Putamen (tissue), 1 donor: Measurements from ENCODE around the gene CHRNB4.

Experiments
- DNase-seq: peaks from one replicate; pipeline ENCODE4 v3.0.0-alpha.2; 2016; ENCODE audit warnings: low spot score

The CHRNB4 gene

DNA sequence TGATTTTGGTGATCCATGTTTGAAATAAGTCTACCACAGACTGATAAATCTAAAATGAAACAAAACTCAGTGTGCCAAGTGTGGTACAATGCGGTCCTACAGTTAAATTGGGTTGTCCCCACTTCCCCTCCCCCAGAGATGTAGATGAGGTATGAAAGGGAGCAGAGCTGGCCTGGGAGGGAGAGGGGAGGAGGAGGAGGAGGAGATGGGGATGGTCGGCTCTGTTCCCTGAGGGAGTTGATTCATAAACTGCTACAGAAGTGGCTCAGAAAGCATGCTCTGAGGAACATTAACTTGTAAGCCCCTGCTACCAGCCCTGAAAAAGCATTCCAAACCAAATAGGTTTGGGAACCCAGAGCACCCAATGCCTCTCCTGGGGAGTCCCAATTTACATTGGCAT lies 28.0 kb upstream of the CHRNB4 start:
- no peak for DNase-seq

DNA sequence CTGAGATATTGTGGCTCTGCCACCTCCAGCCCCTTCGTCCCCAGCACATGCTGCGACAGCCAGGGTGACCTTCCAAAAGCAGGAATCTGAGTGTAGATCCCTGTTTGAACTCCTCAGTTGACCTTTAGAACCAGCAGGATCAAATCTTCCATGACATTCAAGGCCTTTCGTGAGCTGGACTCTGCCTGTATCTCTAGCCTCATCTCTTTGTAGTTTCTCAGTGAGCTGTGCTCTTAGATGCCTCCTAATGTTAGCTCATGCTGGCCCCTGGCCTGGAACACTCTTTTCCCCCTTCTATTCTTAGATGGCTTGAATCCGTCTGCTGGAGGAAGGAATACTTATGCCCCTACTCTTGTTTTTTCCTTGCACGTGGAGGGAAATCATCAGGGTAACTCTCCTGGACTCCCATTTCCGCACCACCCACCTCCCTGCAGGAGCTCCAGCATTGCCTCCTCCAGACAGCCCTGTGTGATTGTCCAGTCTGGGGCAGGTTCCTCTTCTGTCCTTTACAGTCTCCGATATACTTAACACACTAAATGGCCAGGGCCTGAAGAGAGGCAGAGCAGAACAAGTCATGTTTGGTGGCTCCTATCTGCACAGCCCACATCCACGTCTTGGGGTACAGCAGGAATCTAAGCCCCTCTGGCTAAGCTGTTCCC lies 26.7 kb upstream of the CHRNB4 start:
- DNase-seq = no peak

DNA sequence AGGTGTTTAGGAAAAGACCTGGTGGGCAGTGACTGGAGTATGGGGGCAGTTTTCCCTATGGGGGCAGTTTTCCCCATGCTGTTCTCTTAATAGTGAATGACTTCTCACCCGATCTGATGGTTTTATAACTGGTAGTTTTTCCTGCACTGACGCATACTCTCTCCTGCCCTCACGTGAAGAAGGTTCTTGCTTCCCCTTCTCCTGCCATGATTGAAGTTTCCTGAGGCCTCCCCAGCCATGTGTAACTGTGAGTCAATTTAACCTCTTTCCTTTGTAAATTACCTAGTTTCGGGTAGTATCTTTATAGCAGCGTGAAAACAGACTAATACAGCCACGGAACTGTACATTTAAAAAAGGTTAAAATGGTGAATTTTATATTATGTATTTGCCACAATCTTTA lies 25.0 kb upstream of the CHRNB4 start:
- no peak for DNase-seq

DNA sequence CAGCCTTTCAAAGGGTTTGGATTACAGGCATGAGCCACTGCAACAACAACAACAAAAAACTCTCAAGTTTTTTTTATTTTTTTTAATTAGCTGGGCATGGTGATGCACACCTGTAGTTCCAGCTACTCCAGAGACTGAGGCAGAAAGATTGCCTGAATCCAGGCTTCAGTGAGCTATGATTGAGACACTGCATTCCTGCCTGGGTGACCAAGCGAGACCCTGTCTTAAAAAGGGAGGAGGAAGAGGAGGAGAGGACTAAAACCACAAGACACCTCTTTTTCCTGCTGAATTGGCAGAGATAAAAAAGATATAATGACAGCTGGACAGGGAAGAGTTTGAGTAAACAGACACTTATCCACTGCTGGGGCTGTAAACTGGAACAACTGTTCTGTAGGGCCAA lies 22.7 kb upstream of the CHRNB4 start:
- no peak for DNase-seq

DNA sequence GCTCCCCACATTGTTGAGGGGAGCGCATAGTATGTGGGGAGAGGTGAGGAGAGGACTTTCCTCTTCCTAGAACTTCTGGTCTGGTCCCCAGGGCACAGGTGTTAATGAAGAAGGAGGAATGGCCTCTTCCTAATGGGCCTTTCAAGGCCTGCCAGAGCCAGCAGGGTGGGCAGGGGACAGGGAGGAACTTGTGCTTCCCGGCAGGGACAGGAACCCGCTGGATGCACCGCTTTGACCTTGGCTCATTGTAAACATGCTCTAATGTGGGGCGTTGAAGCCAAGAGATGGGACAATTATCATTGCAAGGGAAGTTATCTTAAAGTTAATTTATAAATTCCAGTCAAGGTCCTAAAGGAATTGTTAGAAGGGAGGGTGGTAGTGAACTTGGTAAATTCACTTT lies 21.0 kb upstream of the CHRNB4 start:
- DNase-seq = no peak

DNA sequence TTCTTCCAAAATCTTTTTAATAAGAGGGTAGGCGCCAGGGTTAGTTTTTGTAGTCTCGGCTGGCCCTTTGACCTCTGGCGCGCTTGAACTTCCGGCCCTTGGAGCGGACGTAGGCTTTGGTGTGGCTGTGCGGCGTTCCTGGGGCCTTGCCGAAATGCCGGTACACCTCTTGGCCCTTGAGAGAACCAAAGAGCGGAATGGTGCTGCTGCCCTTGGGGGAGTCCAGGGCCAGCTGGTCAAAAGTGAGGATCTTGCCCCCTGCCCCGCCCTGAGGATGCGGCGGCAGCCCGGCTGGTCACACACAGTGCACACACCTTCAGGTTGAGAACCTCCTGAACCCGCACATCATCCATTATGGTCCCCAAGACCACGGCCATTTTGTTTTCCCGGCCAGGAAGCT lies 20.0 kb upstream of the CHRNB4 start:
- DNase-seq = no peak

DNA sequence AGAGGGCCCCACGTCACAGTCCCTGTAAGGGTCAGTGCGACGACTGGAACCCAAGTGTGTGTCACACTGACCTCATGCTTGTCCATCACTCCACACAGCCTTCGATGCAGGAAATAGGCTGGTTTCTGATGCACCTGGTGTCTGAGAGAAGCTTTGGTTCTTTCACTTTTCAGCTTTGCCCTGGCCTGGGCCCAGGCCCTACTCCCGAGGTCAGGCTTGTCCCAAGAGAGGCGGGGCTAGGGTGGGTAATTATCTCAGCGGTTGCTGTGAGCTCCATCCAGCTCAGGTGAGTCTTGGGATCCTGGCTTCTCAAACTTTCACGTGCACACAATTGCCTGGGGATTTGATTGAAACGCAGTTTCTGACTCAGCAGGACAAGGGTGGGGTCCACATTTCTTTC lies 19.6 kb upstream of the CHRNB4 start:
- no peak for DNase-seq

DNA sequence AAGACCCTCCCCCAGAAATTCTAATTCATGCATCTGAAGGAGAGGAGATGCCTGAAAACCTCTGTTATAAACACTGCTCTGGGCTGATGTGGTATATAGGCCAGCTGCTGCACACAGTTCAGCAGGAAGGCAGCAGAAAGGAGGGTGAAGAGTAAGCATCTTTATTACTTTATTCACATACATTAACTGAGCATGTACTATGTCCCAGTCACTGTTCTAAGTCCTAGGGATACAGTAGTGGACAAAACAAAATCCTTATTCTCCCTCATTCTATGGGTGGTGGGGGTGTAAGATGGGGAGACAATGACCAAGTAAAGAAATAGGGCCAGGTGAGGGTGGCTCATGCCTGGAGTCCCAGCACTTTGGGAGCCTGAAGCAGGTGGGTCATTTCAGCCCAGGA lies 17.8 kb upstream of the CHRNB4 start:
- DNase-seq = no peak

DNA sequence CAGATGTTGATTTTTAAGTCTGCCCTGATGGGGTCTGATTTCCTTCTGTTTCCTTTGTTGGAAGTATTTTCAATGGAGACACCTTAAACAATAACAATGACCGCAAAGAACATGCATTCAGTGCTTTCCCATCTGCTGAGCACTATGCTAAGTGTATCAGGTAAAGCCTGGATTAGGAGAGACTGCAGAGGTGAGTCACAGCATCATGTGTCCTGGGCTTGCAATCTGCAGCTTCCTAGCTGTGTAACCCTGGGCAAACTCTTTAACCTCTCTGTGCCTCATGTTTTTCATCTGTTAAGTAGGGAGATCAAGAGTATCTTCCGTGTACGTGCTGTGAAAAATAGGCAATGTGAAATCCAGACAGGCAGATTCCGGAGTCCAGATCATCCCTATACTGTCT lies 13.3 kb upstream of the CHRNB4 start:
- DNase-seq = no peak

DNA sequence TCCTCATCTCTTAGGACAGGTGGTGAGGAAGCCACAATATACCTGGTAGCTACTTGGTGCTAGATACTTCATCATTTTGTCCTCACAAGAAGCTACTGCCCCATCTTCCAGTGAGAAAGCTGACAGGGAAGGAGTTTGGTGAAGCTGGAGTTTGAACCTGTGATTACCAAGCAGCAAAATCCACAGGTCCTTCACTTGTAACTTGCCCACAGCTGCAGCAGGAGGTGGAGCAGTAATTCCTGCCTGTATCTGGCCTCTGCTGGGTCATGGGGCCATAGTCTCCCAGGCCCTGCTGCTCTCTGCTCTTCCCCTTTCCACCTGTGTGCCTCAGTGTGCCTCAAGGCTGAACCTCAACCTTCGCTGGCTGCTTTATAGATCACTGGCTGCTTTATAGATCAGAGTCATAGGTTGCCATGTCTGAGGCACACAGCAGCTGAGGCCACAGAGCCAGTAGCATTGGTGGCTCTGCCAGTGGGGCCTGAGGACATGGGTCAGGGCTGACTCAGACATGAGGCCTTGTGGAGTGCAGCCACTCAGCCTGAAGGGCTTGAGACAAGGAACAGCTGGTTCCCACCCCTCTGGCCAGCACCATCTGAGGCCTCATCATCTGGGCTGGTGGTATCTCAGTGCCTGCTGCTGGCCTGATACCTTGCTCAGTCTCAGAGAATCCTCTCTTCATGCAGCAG lies 11.1 kb upstream of the CHRNB4 start:
- DNase-seq = no peak

DNA sequence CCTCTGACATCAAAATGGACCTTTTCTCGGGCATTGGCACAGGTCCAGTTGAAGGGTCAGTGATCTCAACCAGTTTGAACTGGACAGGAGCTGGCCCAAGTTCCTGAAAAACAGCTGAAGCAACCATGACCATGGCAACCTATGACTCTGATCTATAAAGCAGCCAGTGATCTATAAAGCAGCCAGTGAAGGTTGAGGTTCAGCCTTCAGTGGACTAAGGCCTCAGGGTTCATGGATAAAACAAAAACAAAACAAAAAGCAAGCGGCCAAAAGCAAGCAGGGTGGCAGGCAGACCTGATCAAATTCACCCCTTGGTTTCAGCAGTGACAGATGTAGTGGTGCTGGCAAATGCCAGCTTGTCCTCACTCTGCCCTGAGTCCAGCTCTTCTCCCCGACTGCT lies 10.0 kb upstream of the CHRNB4 start:
- no peak for DNase-seq

DNA sequence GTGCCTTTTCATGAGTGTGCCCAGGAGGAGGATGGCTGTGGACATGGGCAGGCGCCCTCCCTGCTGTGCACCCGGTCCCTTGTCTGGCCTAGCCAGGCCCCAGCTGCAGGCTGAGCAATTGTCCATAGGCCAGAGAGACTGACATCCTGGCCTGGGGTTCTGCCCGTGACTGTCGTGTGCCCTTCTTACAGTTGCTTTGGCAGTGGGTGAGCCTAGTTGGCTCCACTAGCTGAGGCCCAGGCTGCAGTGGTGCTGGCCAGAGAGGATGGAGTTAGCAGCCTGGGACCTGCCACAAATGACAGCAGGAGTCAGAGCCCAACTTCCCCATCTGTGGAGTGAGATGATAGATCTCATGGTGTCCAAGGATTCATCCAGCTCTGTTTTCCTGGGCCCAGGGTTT lies 9.0 kb upstream of the CHRNB4 start:
- DNase-seq = no peak

DNA sequence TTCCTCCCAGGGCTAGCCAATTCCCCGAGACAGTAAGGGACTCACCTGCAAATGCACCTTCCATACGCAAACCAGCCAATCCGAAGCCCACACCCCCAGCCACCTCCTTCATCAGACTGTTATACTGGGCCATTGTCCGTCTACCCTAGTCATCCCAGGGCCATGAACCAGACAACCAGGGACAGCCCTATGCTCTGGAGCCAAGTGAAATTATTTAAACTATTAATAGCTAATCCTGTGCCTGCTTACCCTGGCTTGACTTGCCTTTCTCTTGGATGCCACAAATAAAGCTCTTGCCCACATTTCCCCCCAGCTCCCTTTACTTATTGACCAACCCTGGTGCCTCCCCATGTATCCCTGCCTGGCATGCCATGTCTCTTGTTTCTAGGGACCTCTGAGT lies 4.0 kb upstream of the CHRNB4 start:
- DNase-seq = no peak

DNA sequence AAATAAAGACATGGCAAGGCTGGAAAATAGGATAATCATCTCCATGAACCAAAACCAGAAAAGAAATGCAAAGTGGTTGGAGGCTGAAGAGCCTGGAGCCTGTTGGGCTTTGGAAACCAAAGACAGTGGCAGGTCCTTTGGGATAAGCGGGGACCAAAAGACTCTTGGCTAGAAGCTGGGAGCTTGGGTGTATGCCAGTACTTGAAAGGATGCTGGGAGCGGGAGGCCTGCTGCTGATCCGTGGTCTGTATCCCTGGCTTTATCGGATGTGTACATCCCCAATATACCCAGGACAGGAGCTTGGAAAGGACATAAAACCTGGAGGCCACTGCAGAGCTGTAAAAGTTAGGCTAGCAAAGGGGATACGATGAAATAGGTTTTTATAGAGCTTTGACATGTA lies 1.3 kb upstream of the CHRNB4 start:
- no peak for DNase-seq

DNA sequence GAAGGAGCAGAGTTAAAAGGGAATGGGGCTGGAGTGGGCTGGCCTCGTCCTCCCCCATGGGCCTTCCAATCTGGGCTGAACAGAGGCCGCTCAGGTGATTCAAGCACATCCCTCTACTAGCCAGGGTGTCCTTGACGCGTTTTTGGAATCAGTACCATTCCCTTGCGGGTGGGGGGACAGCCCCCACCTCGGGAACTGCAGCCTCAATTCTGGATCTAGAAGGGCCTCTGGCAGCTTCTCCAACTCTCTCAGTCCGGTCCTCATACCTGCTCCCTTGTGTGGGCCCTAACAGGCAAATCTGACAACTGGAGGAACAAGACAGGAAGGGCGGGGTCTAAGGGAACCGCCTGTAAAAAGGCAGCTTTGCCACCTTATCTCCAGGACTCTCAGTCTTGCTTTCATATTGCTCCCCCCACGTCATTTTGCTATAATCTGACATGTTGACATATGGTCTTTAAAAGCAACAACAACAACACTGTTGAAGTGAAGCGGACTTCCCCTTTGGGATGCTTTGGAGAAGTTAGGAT lies 802 bp upstream of the CHRNB4 start:
- DNase-seq = no peak

DNA sequence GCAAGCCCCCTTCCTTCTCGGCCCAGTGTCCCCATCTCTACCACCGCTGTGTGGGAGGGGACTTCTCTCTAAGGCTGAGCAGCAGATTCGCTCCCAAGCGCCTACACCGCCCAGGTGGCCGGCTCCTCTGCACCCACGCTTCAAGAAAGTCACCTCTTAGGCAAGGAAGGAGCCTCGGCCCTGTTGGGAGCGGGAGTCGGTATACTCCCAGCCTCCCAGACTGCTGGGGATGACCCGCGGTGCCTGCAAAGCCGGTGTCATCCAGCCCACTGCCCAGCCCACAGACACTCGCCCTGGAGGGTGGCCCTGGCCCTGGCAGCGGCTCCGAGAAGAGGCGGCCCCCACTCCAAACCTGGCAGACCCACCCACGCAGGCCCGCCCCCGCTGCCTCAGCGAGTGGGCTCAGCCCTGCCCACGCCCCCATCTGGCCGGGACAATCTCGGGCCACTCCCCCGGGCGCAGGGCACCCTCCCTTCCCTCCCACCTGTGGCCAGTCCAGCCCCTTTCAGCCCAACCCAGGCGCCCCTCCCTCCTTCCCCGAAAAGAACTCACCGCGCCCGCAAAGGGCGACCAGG lies 396 bp downstream of the CHRNB4 start:
- no peak for DNase-seq

DNA sequence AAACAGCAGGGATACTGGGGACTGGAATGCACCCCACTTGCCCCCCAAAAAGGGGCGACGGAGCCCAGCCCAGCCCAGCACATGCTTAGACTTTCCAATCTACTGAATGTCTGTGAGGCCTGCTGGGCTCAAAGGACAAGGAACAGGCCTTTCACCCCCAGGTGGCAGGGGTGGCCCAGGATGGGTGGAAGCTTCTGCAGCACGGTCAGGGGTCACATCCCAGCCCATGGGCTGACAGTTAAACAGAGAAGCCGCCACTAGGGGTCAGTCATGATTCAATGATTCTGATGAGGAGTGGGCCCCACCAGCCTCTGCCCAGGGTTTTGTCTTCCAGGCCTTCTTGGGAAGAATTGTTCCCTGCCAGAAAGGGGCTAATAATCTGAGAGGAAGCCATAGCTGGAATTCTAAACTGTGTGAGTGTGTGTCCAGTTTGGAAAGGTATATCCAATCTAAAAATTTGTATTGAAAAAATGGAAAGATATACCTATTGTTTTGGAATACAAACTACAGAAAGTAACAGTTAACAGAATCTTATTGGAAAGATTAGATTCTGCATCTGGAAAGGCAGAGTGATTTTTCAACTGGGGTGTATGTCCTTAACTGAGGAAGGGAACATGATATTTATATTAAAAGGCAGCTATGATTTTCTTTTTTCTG lies 2.2 kb downstream of the CHRNB4 start:
- no peak for DNase-seq

DNA sequence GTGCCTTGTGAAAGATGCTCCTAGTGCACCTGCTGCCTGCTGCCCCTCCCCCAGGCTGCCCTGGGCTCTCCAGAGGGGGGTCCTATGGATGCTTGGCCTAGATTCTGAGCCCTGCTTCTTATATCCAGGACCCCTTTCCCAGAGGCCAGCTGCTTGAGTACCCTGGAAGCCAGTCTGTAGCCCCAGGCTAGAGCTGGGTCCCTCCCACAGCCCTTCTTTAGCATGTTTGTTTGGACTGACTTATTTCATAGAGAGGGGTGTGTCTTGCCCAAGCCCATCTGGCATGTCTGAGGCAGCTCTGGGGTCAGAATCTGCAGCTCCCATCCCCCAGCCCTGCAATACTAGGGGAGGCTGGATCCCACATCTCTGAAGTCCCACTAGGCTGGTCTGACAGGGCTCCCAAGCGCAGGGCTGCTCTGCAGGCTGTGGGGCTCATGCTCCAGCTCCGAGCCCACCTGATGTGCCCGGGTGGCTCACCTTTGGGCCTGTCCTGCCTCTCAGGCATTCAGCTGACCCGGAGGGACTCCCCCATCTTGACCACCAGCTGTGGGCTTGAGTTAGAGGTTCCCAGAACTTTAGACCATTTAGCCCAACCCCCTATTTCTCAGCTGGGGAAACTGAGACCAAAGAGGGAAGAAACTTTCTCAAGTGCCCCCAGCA lies 3.1 kb downstream of the CHRNB4 start:
- DNase-seq = no peak

DNA sequence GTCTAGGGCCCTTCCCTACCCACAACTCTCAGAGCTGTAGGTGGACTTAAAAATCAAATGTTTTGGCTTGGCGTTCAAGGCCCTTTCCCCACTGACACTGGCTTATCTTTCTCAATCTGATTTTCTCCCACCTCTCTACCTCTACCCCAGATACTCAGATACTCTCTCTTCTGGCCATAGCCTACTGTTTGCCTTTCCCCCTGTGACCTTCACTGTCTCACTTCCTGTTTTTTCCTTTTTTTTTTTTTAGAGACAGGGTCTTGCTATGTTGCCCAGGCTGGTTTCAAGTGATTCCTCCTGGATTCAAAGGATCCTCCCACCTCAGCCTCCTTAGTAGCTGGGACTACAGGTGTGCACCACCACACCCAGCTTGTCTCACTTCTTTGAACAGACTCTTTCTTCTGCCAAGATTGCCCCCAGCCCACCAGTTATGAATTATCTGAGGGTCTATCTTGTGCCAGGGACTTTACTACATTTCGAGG lies 4.6 kb downstream of the CHRNB4 start:
- DNase-seq = no peak

DNA sequence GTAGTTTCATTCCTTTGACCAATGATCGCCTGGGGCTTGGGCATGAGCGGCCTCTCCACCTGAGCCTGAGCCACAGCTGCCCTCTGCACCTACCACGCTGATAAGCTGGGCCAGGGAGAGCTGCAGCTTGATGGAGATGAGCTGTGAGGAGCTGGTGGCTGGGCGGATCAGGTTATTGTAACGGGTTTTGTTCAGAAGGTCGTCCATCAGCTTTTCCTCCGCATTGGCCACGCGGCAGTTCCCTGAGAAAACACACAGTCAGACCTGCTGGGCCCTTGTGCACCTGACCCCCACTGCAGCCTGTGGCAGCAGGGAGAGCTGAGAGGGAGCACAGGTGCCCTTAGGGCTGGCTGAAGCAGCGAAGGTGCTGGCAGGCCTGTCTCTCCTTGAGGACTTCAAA lies 5.7 kb downstream of the CHRNB4 start:
- DNase-seq = no peak

DNA sequence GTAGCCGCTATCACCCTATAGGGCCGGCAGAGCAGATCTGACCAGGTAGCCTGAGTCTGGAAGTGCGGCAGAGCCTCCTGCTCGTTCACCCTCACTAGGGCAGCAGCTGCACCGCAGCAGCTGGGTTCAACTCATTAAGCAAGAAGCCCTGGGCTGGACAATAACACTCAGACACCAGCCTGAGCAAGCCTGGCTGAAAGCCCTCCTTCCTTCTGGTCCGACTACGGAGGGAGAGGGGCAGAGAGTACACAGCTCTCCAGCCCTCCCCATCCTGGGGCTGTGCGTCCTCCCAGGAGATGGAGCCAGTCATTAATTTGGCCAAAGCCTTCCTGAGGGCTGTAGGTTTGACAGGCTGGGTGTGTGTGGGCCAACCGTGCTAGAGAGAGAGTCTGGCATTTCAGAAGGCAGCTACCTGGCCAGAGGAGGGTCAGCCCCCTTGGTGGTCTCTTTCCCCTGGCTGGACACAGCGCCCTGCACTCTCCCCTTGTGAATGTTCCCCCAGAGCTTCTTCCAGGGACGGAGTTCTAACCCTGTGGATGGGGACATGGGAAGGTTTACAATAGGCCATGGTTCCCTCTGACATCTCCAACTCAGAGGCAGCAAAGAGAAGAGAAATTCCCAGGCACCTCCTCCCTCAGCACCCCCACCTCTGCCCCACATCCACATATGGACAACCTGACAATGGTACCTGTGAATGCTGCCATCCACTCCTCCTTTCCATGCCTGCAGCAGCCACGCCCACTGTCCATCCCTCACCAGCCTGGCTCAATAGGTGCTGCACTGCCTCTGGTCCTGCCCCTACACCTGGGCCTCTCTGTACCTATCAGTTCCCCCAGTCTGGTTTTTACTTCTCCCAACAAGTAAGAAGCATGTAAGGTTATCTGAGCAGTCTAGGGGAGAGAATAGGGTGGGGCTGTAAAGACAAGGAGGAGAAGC lies 6.5 kb downstream of the CHRNB4 start:
- no peak for DNase-seq
